K562 (cell line): ENCODE measurements around the gene TNPO3. TPM values are rescaled to one million over a fixed set of nuclear protein-coding genes. Genes with fewer than 3 reads are reported as not detected.

Experiments
- ATAC-seq: fragments of 200-7000 bp; cut with Tn5 transposase; 3 replicates; pipeline ENCODE4 v1.9.1; 2020; ENCODE audit warnings: moderate library complexity
- BruUV-seq: library from RNA; stranded (reverse); fragments of 400-500 nt; replicated peaks from 2 replicates; lab custom pipeline; 2021; lab: Mats Ljungman, UMichigan
- CTCF ChIA-PET: fragments of 300-600 bp; formaldehyde crosslinking; extraction: SDS; loops from one replicate; lab custom pipeline; 2021; ENCODE audit warnings: low intra/inter-chr PET ratio; lab: Yijun Ruan, JAX
- POLR2A ChIA-PET: fragments of 300-600, 350-650 bp; sonication (Branson Sonifier 250); formaldehyde crosslinking; extraction: SDS; loops from one replicate; lab custom pipeline; 2021; ENCODE audit warnings: antibody characterized with exemption, inconsistent platforms; lab: Yijun Ruan, JAX
- DNase-seq, 4 experiments: peaks; one replicate each; pipeline versions ENCODE4 v3.0.0 to v3.0.0-alpha.2; 2011 to 2018; ENCODE audit warnings: low spot score in 3 of 4, mixed read lengths in 3 of 4; ENCODE audit errors: extremely low read depth in 1 of 4
- FAIRE-seq: peaks from 2 replicates; lab custom pipeline; 2011; peaks lifted over from hg19 to GRCh38; lab: Jason Lieb, UNC
- H2AFZ ChIP-seq: 2 replicates; pipeline ENCODE4 v1.6.0; 2011; ENCODE audit warnings: low read depth, low read length, control low read depth, inconsistent platforms
- H3K27ac ChIP-seq: fragments of 200-600 bp; 3 replicates; pipeline ENCODE4 v1.8.0; 2011; ENCODE audit warnings: low read depth, mild to moderate bottlenecking, control low read depth, inconsistent platforms, low read length, moderate library complexity, mixed read lengths; ENCODE audit errors: extremely low read depth
- H3K27me3 ChIP-seq, 2 experiments: fragments of 300-600 bp in 1 of 2; 2 replicates in 1 of 2; 3 replicates in 1 of 2; pipeline versions ENCODE4 v1.6.0 to v1.8.0; 2011; ENCODE audit warnings: inconsistent platforms in 2 of 2, low read length in 2 of 2, mild to moderate bottlenecking in 1 of 2, mixed read lengths in 1 of 2, moderate library complexity in 1 of 2; ENCODE audit not compliant: control insufficient read depth in 2 of 2, insufficient read depth in 2 of 2
- H3K36me3 ChIP-seq: fragments of 300-600 bp; 3 replicates; pipeline ENCODE4 v1.8.0; 2011; ENCODE audit warnings: mild to moderate bottlenecking, low read length, inconsistent platforms; ENCODE audit not compliant: control insufficient read depth, insufficient read depth
- H3K4me1 ChIP-seq, 2 experiments: fragments of 200-600 bp in 1 of 2; replicated peaks in 1 of 2; 2 replicates in 1 of 2; 3 replicates in 1 of 2; pipeline versions ENCODE4 v1.5.1 to v1.8.0; 2011; ENCODE audit warnings: inconsistent platforms in 2 of 2, low read length in 2 of 2, mild to moderate bottlenecking in 1 of 2, mixed read lengths in 1 of 2, moderate library complexity in 1 of 2; ENCODE audit not compliant: control insufficient read depth in 2 of 2, insufficient read depth in 2 of 2
- H3K4me2 ChIP-seq: 2 replicates; pipeline ENCODE4 v1.6.1; 2011; ENCODE audit warnings: low read length, control low read depth, inconsistent platforms, mixed read lengths; ENCODE audit not compliant: insufficient read depth
- H3K4me3 ChIP-seq: fragments of 200-600 bp; sonication (generic), shearing (Covaris generic); 2 replicates; pipeline ENCODE4 v1.5.1; 2016; ENCODE audit warnings: control low read depth, inconsistent platforms
- H3K79me2 ChIP-seq: fragments of 200-600 bp; 3 replicates; pipeline ENCODE4 v1.8.0; 2011; ENCODE audit warnings: low read length, inconsistent platforms; ENCODE audit not compliant: control insufficient read depth, insufficient read depth
- H3K9ac ChIP-seq, 2 experiments: 2 replicates each; pipeline versions ENCODE4 v1.6.0 to v1.6.1; 2011; ENCODE audit warnings: low read depth in 2 of 2, low read length in 2 of 2, control low read depth in 1 of 2, inconsistent platforms in 1 of 2, mild to moderate bottlenecking in 1 of 2, mixed read lengths in 1 of 2; ENCODE audit not compliant: insufficient read depth in 1 of 2
- H3K9me1 ChIP-seq: one replicate; pipeline ENCODE4 v1.6.0; 2011; ENCODE audit warnings: inconsistent platforms, mild to moderate bottlenecking, low read length, moderate library complexity; ENCODE audit not compliant: control insufficient read depth, insufficient read depth
- H3K9me3 ChIP-seq: replicated peaks from 2 replicates; pipeline ENCODE4 v1.5.1; 2011; ENCODE audit warnings: low read depth, low read length, inconsistent platforms; ENCODE audit not compliant: control insufficient read depth, insufficient read depth
- H4K20me1 ChIP-seq: replicated peaks from 2 replicates; pipeline ENCODE4 v1.6.1; 2011; ENCODE audit warnings: low read length, inconsistent platforms, mixed read lengths; ENCODE audit not compliant: control insufficient read depth, insufficient read depth
- ATF6 ChIP-seq: sonication (generic); formaldehyde crosslinking; IDR thresholded peaks from 2 replicates; pipeline ENCODE4 v1.4.0; 2020; ENCODE audit warnings: mild to moderate bottlenecking, missing genetic modification reagents
- BRD4 ChIP-seq: fragments of 200-600 bp; sonication (generic); IDR thresholded peaks from 2 replicates; pipeline ENCODE4 v1.6.1; 2017; ENCODE audit warnings: inconsistent platforms
- ESRRA ChIP-seq: fragments of 450-650 bp; IDR thresholded peaks from 2 replicates; pipeline ENCODE4 v1.6.1; 2014; ENCODE audit warnings: low read depth, mild to moderate bottlenecking, moderate library complexity, borderline replicate concordance
- SPI1 ChIP-seq: IDR thresholded peaks from 2 replicates; pipeline ENCODE4 v1.6.1; 2011; ENCODE audit warnings: low read depth, low read length, control low read depth, borderline replicate concordance
- ZFP36 ChIP-seq: fragments of 150-350 bp; IDR thresholded peaks from 2 replicates; pipeline ENCODE4 v1.6.1; 2018; ENCODE audit warnings: low read length, low read depth; ENCODE audit not compliant: partially characterized antibody
- WGBS: fragments of 100-300 bp; shearing (Covaris generic); methylation state at CpG from one replicate; pipeline ENCODE4 v1.1.6; 2016; ENCODE audit warnings: low coverage, mixed read lengths; ENCODE audit not compliant: insufficient coverage; ENCODE audit errors: missing lambda C conversion rate; 5-methylcytosine and 5-hydroxymethylcytosine counted together
- in situ Hi-C: fragments of 300-500 bp; cut with MboI; formaldehyde crosslinking; loops from 4 replicates; pipeline ENCODE4 v1.15.0; 2018; ENCODE audit warnings: inconsistent platforms, mixed read lengths
- intact Hi-C: fragments of 100-400 bp; cut with micrococcal nuclease; formaldehyde crosslinking; loops from 2 replicates; pipeline ENCODE4 v1.14.2; 2022
- polyA plus RNA-seq, 8 experiments: library from polyadenylated mRNA; depleted of rRNA in 4 of 8; stranded (reverse) in 5 of 8; unstranded in 3 of 8; fragments of >200 nt; fragmentation: Nextera tagmentation in 2 of 8; fragmentation: Illumina TruSeq in 1 of 8; extraction: Ambion mirVana in 2 of 8; extraction: Trizol in 1 of 8; gene quantifications; 2 replicates each; pipeline versions ENCODE4 v1.2.1 to v1.2.3, GENCODE V29; 2011 to 2014; ENCODE audit warnings: inconsistent platforms in 1 of 8, missing spikeins in 1 of 8
- total RNA-seq, 7 experiments: library from RNA; depleted of rRNA in 6 of 7; stranded (reverse); fragments of >200 nt in 6 of 7; fragmentation: Illumina TruSeq in 2 of 7; extraction: Trizol in 2 of 7; gene quantifications; 2 replicates each; pipeline versions ENCODE4 v1.2.1 to v1.2.3, GENCODE V29; 2011 to 2021; ENCODE audit warnings: low replicate concordance in 1 of 7
- TF ChIP-seq, protein P1 (sequence below), 2 experiments: fragments of 250-450 bp in 1 of 2; fragments of 450-650 bp in 1 of 2; sonication (Bioruptor Pico) in 1 of 2; IDR thresholded peaks; 2 replicates each; pipeline versions ENCODE4 v1.6.1 to v1.8.0; 2016 to 2021; ENCODE audit warnings: mild to moderate bottlenecking in 2 of 2, moderate library complexity in 2 of 2, missing compliant biosample characterization in 1 of 2, missing genetic modification characterization in 1 of 2
- TF ChIP-seq, protein P2 (sequence below): IDR thresholded peaks from 2 replicates; pipeline ENCODE4 v1.6.1; 2012; ENCODE audit warnings: low read depth, low read length, improper control_type of control experiment, borderline replicate concordance

The TNPO3 gene
- total and polyA plus RNA-seq, 9 of the 15 experiments (the other 6 are each of a cell fraction or from before 2014, with no cell fraction given): 35.8 to 125 (median 110) TPM

DNA sequence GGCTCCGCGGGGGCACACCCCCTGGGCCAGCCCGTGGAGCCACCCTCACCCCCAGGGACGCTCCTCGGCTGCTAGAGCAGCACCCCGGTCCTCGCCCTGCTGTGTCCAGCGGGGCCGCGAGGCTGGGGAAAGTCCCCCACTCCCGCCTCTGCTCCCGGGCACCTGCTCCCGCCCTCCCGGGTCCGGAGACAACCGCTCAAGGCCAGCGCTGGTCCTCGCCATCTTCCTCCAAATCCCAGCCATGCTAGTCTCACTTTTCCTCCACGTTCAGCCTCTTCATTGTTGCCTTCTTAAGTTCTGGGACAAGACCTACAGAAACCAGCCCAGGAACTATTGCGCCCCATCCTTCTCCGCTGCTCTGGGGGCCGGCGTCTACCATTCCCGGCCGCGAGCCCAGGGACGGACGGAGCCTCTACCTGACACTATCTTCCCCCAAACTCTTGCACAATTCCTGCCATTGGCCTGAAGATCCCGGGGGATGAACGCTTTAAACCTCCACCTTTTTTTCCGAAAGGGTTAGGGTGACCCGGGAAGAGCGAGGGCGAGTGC is 139.6 kb downstream of the TNPO3 start:
- POLR2A ChIA-PET: interaction anchor here (1.0 kb wide), 1 partner anchor 177 kb away, joined by 3 read pairs; the partner anchor contains the start of gene CALU
- intact Hi-C loops: no loop called here
- Histone ChIP-seq H3K36me3 (no peaks in the 10 kb centered on the region), H3K4me3 (no peak overlapping the region), H3K27me3 (peaks cover 61 to 79% of the 10 kb centered on the region in 2 experiments; a peak in 4 of 5 replicates), H3K4me1 (peaks cover 0 to 29% of the 10 kb centered on the region in 2 experiments; a peak in 2 of 5 replicates), H4K20me1 (peaks cover 11% of the 10 kb centered on the region; the same call in 1 of the 2 replicates), H3K9me1 (no peaks in the 10 kb centered on the region), H3K9me3 (no peaks in the 10 kb centered on the region; the same call in 1 of the 2 replicates), H2AFZ (no peak overlapping the region), H3K9ac (no peak overlapping the region), H3K79me2 (no peaks in the 10 kb centered on the region), H3K27ac (no peak overlapping the region), H3K4me2 (no peak overlapping the region)
- DNase-seq (no peak), ATAC-seq (no peak), FAIRE-seq (no peak)
- TF ChIP-seq, protein P1, sequence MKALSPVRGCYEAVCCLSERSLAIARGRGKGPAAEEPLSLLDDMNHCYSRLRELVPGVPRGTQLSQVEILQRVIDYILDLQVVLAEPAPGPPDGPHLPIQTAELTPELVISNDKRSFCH (CRISPR knock-in tag; IDR thresholded peaks at IDR 0.05): no peak
- TF ChIP-seq, protein P1 (tag; IDR thresholded peaks at IDR 0.05): no peak
- CTCF ChIA-PET: no interaction called here
- WGBS: 7% methylated on average over 33 of the region's 34 CpGs
- no TSS peak for BruUV-seq
- in situ Hi-C loops: no loop called here

- peaks cover 61 to 79% of the 10 kb centered on the region in 2 experiments for H3K27me3 ChIP-seq
- no TSS peak for BruUV-seq
- H3K36me3 ChIP-seq: no peaks in the 10 kb centered on the region
- intact Hi-C loops: no loop called here
- no peak overlapping the region for H3K9ac ChIP-seq
- H3K9me3 ChIP-seq: no peaks in the 10 kb centered on the region; the same call in 1 of the 2 replicates
- H3K4me2 ChIP-seq: no peak overlapping the region
- CTCF ChIA-PET: no interaction called here
- no peaks in the 10 kb centered on the region for H3K79me2 ChIP-seq
- in situ Hi-C loops: loop anchor here (5.0 kb wide), 1 partner anchor 57 kb away; no protein-coding TSS in a partner anchor
- no peak overlapping the region for H3K27ac ChIP-seq
- no peak overlapping the region for H2AFZ ChIP-seq
- POLR2A ChIA-PET: interaction anchor here (0.7 to 1.7 kb wide), 3 partner anchors 8 to 180 kb away, joined by 3 to 5 read pairs (median 3); partner anchors contain the start of gene CALU
- H3K4me3 ChIP-seq: no peak overlapping the region
- H3K4me1 ChIP-seq: peaks cover 0 to 35% of the 10 kb centered on the region in 2 experiments; a peak in 2 of 5 replicates
- DNase-seq (no peak), FAIRE-seq (no peak), ATAC-seq (peak; percentile 16; the same call in 1 of the 3 replicates)
- no peaks in the 10 kb centered on the region for H3K9me1 ChIP-seq
- 1% methylated on average over 10 of the region's 11 CpGs for WGBS
- peaks cover 11% of the 10 kb centered on the region; the same call in 1 of the 2 replicates for H4K20me1 ChIP-seq
- TF ChIP-seq ESRRA (no peak), ATF6 (no peak), SPI1 (0 out of 2 replicates have a peak, but pooled peaks have one; percentile 15), BRD4 (no peak), ZFP36 (no peak)
- TF ChIP-seq, protein P2, sequence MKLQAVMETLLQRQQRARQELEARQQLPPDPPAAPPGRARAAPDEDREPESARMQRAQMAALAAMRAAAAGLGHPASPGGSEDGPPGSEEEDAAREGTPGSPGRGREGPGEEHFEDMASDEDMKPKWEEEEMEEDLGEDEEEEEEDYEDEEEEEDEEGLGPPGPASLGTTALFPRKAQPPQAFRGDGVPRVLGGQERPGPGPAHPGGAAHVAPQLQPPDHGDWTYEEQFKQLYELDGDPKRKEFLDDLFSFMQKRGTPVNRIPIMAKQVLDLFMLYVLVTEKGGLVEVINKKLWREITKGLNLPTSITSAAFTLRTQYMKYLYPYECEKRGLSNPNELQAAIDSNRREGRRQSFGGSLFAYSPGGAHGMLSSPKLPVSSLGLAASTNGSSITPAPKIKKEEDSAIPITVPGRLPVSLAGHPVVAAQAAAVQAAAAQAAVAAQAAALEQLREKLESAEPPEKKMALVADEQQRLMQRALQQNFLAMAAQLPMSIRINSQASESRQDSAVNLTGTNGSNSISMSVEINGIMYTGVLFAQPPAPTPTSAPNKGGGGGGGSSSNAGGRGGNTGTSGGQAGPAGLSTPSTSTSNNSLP: no peak
These were observed 140.3 kb downstream of the TNPO3 start for GRCh38 chr7:128914566-128915151.
